ENCODE data around the gene SKAP1.

The SKAP1 gene

DNA sequence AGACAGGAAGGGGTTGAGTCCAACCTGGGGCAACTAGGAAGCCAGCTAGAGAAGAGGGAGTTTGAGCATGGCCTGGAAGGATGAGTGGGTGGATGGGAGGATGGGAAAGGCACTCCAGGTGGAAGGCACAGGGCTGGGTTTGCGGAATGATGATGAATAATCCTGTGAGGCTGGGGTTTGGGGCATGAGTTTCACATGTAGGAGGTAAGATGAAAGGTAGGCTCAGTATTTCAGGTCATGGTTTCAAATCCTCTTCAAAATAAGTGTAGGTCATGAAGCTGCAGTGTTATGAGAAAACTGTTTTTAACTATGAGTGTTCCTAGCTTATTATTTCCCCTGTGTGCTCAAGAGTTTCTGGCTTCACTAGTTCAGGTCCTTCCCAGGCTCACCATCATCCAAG is 130.3 kb downstream of the SKAP1 start:
- no peak for DNase-seq (ENCODE audit: low spot score)
- TF ChIP-seq, protein P1, sequence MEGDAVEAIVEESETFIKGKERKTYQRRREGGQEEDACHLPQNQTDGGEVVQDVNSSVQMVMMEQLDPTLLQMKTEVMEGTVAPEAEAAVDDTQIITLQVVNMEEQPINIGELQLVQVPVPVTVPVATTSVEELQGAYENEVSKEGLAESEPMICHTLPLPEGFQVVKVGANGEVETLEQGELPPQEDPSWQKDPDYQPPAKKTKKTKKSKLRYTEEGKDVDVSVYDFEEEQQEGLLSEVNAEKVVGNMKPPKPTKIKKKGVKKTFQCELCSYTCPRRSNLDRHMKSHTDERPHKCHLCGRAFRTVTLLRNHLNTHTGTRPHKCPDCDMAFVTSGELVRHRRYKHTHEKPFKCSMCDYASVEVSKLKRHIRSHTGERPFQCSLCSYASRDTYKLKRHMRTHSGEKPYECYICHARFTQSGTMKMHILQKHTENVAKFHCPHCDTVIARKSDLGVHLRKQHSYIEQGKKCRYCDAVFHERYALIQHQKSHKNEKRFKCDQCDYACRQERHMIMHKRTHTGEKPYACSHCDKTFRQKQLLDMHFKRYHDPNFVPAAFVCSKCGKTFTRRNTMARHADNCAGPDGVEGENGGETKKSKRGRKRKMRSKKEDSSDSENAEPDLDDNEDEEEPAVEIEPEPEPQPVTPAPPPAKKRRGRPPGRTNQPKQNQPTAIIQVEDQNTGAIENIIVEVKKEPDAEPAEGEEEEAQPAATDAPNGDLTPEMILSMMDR (conservative IDR thresholded peaks at IDR 0.05; ENCODE audit: low read depth): no peak
- H3K27ac ChIP-seq: no peak overlapping the region
- ChIA-PET POLR2A (ENCODE audit: low non-redundant PET) (no interaction called here), CTCF (interaction anchor here (0.6 to 0.9 kb wide), 2 partner anchors 9 to 313 kb away, joined by 3 to 4 read pairs; no protein-coding TSS in a partner anchor)

DNA sequence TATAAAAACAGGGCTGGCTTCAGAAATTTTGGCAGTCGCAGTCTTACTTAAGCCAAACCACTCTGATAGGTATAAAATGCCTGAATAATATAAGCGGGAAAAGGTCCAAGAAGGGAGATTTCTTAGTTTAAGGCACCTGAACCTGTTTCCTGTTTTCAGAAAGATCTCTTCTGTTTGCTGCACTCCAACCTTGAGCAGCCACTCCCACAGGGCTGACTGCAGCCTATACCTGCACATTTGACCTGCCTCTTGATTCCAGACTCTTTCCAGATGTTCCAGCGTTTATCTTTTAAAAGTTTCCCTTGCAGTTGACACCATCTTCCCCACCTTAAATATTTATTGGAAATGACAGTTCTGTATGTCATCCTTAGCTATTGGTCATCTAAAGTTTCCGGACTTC is 132.2 kb downstream of the SKAP1 start:
- ChIA-PET POLR2A (ENCODE audit: low non-redundant PET) (no interaction called here), CTCF (interaction anchor here (0.6 to 1.3 kb wide), 2 partner anchors 10 to 24 kb away, joined by 3 to 4 read pairs; no protein-coding TSS in a partner anchor)
- DNase-seq (ENCODE audit: low spot score): no peak
- H3K27ac ChIP-seq: no peak overlapping the region
- TF ChIP-seq, protein P1 (conservative IDR thresholded peaks at IDR 0.05; ENCODE audit: low read depth): no peak

DNA sequence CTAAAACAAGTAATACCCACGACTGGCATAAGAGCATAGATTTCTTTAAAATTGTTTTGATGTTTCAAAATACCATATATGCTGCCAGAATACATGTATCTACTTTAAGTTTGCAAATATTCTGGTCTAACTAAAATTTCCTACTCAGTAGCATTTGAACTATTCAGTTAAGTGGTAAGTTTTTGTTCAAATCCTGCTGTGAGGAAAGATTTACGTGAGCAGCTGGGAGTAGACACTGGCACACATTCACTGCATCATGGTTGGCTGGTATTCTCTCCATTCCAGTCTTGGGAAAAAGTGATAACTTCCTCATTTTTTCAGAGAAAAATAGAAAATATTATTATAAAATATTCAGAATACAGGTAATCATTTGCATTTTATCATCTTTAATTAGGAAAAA is 133.6 kb downstream of the SKAP1 start:
- DNase-seq (ENCODE audit: low spot score): no peak
- H3K27ac ChIP-seq: no peak overlapping the region
- ChIA-PET CTCF (interaction anchor here (1.3 kb wide), 1 partner anchor 25 kb away, joined by 4 read pairs; no protein-coding TSS in a partner anchor), POLR2A (ENCODE audit: low non-redundant PET) (no interaction called here)
- TF ChIP-seq, protein P1 (conservative IDR thresholded peaks at IDR 0.05; ENCODE audit: low read depth): no peak

DNA sequence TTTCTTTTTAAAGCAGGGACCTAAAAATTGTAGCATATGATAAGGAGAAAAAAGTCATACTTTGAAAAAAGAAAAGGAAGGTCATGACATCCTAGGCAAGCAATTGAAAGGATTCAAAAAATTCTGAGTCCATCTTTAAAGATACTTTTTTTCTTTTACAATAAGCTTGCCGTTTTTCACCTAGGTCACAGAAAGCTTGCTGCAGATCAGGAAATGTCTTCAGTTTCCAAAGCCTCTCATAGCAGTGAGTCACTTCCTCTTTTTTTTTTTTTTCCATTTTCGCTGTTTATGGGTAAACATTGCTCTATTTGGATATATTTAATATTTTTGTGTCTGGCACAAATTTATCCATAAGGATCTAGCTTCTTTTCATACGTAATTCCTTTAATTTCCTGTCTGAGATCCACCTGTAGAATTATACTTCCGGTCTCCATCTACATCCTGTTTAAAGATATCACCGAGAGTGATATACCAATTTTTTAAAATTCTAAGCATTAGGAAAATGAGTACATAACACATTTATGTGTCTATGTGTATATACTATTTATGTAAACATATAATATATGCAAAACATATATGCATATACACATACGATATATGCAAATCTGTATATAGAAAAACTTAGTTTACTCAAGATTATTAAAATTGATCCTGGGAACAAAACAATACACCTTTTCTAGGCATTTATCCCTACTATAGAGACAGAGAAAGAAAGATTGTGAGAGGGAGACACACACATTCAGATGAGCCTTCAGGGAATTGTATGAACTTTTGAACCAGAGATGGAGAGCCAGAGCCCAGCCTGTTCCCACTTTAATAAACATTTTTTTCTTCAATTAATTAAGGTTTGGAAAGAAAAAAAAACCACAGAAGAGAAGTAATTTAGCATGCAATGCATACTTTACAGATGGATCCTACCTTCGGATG is 134.4 kb downstream of the SKAP1 start:
- POLR2A ChIA-PET (ENCODE audit: low non-redundant PET): no interaction called here
- no peak overlapping the region for H3K27ac ChIP-seq
- CTCF ChIA-PET: interaction anchor here (0.5 to 0.7 kb wide), 2 partner anchors 10 to 406 kb away, joined by 4 to 8 read pairs; no protein-coding TSS in a partner anchor
- no peak for DNase-seq (ENCODE audit: low spot score)
- TF ChIP-seq, protein P1 (conservative IDR thresholded peaks at IDR 0.05; ENCODE audit: low read depth): no peak

DNA sequence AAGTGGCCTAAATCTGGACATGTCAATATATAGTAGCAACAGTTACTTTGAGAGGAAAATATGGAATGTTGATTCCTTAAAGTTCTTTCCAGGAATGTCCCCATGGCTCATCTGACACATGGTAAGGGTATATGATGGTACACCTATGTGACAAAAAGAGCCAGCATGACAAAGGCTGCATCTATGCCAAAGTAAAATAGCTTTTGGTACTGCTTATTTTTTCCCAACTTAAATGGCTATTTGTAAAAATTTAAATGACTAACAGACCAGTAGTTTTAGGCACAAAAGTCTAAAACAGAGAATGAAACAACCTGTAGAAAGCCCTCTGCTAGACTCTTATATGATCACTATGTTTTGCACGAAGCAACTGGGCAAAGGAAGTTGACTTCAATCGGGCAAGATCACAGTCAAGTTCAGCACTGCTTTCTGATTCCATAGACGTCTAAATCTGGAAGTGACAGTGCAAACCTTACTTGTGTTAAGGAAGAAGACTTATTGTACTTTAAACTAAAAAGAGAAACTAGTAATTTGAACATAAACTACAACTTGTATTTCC is 135.1 kb downstream of the SKAP1 start:
- POLR2A ChIA-PET (ENCODE audit: low non-redundant PET): no interaction called here
- TF ChIP-seq, protein P1 (conservative IDR thresholded peaks at IDR 0.05; ENCODE audit: low read depth): no peak
- CTCF ChIA-PET: interaction anchor here (0.5 to 1.0 kb wide), 5 partner anchors 11 to 407 kb away, joined by 3 to 8 read pairs (median 5); no protein-coding TSS in a partner anchor
- DNase-seq (ENCODE audit: low spot score): no peak
- no peak overlapping the region for H3K27ac ChIP-seq

DNA sequence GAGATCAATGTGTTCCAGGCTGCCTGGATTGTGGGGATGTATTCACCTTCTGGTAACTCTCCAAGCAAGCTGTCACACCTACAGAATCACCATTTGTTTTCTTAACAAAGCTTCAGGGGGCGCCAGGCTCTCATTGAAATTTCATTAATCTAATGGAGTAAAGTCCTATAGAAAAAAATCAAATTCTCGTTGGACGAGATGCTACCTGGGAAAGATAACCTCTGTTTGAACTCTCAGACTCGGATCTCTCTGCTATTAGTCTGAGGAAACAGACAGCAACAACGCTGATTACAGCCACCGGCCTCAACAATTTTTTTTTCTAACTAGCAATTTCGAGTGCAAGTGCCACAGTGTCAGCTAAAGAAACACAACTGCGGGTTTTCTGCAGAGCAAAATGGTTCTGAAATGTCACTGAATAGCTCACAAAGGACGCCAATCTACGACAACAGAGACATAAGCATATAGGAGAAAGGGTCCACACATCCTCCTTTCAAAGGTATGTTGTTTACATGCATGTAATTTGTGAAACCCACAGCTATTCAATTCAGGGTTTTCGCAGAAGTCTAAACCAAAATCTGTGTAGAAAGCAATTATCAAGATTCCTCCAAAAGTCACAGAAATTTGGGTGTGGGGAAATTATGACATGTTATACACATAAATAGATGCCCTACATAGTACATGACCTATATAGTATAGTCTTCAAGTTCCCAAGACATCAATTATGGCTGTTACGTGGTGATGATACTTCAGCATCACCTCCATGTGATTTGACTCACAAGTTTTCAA is 135.8 kb downstream of the SKAP1 start:
- CTCF ChIA-PET: interaction anchor here (0.6 to 1.0 kb wide), 5 partner anchors 12 to 231 kb away, joined by 3 to 8 read pairs (median 4); no protein-coding TSS in a partner anchor
- DNase-seq (ENCODE audit: low spot score): no peak
- no peak overlapping the region for H3K27ac ChIP-seq
- POLR2A ChIA-PET (ENCODE audit: low non-redundant PET): no interaction called here
- TF ChIP-seq, protein P1 (conservative IDR thresholded peaks at IDR 0.05; ENCODE audit: low read depth): no peak

Data from RWPE1 (cell line).